Right renal pelvis (tissue), 4 donors: ENCODE results near the gene GZF1. TPM values are rescaled to one million over a fixed set of nuclear protein-coding genes. Genes with fewer than 3 reads are reported as not detected.

Source experiments
- polyA plus RNA-seq, 4 donors: library from polyadenylated mRNA; unstranded; fragments of 120-200 nt; gene quantifications; one replicate each; pipeline ENCODE4 v1.2.1, GENCODE V29; 2013; ENCODE audit not compliant: insufficient read length in 4 of 4

The GZF1 gene
- polyA plus RNA-seq, 4 donors = 16.0 to 18.4 (median 16.2) TPM

Other genes starting within 250 kb of the GZF1 start
- gene NXT1, start 11.4 kb upstream of the GZF1 start, polyA plus RNA-seq = 10 to 100 TPM; 17.1 to 23.8 (median 22.0) TPM
- 10 to 100 TPM; 15.0 to 22.3 (median 18.7) TPM for gene NAPB, start 59.3 kb downstream of the GZF1 start, polyA plus RNA-seq
- gene CSTL1, start 77.5 kb downstream of the GZF1 start, polyA plus RNA-seq = under 1 TPM in 1 of 4 donors, not detected in 3; 0.10 TPM
- gene CST11, start 90.7 kb downstream of the GZF1 start, polyA plus RNA-seq = not detected
- not detected for gene CST8, start 128.9 kb downstream of the GZF1 start, polyA plus RNA-seq
- gene CST9L, start 206.3 kb downstream of the GZF1 start, polyA plus RNA-seq = not detected
- under 1 TPM in 2 of 4 donors, not detected in 2; 0.05 to 0.17 TPM for gene CST9, start 243.7 kb downstream of the GZF1 start, polyA plus RNA-seq